ENCODE results near the gene FADS1.

DNA sequence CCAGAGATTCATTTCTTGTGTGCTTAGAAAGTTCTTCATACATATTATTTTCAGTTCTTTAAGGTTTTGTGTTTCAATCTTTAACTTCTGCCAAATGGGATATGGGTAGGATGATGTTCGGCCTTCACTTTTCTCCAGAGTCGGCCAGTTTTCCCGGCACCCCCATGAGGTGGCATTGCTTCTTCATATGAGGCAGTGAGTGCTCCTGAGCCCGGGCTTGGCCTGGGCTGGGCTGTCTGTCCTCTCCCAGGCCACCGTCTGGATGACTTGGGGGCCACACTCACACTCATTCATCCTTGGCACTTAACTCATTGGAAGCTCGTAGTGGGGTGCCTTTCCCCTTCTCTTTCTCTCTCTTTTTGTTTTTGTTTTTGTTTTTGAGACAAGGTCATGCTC, 35.1 kb upstream of the FADS1 start:
- TF ChIP-seq, protein P1, sequence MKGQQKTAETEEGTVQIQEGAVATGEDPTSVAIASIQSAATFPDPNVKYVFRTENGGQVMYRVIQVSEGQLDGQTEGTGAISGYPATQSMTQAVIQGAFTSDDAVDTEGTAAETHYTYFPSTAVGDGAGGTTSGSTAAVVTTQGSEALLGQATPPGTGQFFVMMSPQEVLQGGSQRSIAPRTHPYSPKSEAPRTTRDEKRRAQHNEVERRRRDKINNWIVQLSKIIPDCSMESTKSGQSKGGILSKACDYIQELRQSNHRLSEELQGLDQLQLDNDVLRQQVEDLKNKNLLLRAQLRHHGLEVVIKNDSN (CRISPR knock-in tag; IDR thresholded peaks at IDR 0.05) = no peak
- TF ChIP-seq, protein P2, sequence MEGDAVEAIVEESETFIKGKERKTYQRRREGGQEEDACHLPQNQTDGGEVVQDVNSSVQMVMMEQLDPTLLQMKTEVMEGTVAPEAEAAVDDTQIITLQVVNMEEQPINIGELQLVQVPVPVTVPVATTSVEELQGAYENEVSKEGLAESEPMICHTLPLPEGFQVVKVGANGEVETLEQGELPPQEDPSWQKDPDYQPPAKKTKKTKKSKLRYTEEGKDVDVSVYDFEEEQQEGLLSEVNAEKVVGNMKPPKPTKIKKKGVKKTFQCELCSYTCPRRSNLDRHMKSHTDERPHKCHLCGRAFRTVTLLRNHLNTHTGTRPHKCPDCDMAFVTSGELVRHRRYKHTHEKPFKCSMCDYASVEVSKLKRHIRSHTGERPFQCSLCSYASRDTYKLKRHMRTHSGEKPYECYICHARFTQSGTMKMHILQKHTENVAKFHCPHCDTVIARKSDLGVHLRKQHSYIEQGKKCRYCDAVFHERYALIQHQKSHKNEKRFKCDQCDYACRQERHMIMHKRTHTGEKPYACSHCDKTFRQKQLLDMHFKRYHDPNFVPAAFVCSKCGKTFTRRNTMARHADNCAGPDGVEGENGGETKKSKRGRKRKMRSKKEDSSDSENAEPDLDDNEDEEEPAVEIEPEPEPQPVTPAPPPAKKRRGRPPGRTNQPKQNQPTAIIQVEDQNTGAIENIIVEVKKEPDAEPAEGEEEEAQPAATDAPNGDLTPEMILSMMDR (IDR thresholded peaks at IDR 0.05) = no peak
- TF ChIP-seq ARID4B (CRISPR knock-in tag; IDR thresholded peaks at IDR 0.05; ENCODE audit: borderline replicate concordance) (no peak), AFF4 (CRISPR knock-in tag; IDR thresholded peaks at IDR 0.05; ENCODE audit: borderline replicate concordance) (no peak), CREB1 (CRISPR knock-in tag; IDR thresholded peaks at IDR 0.05) (no peak), MYBL2 (CRISPR knock-in tag; IDR thresholded peaks at IDR 0.05) (no peak), RELA (CRISPR knock-in tag; IDR thresholded peaks at IDR 0.05; ENCODE audit: borderline replicate concordance) (no peak), NR3C1 (CRISPR knock-in tag; conservative IDR thresholded peaks at IDR 0.05; ENCODE audit: low read depth) (no peak), NR2C2 (CRISPR knock-in tag; IDR thresholded peaks at IDR 0.05) (no peak), CREM (CRISPR knock-in tag; IDR thresholded peaks at IDR 0.05) (no peak)
- TF ChIP-seq, protein P3, sequence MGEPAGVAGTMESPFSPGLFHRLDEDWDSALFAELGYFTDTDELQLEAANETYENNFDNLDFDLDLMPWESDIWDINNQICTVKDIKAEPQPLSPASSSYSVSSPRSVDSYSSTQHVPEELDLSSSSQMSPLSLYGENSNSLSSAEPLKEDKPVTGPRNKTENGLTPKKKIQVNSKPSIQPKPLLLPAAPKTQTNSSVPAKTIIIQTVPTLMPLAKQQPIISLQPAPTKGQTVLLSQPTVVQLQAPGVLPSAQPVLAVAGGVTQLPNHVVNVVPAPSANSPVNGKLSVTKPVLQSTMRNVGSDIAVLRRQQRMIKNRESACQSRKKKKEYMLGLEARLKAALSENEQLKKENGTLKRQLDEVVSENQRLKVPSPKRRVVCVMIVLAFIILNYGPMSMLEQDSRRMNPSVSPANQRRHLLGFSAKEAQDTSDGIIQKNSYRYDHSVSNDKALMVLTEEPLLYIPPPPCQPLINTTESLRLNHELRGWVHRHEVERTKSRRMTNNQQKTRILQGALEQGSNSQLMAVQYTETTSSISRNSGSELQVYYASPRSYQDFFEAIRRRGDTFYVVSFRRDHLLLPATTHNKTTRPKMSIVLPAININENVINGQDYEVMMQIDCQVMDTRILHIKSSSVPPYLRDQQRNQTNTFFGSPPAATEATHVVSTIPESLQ (CRISPR knock-in tag; IDR thresholded peaks at IDR 0.05) = no peak
- TF ChIP-seq, protein P4, sequence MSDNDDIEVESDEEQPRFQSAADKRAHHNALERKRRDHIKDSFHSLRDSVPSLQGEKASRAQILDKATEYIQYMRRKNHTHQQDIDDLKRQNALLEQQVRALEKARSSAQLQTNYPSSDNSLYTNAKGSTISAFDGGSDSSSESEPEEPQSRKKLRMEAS (CRISPR knock-in tag; IDR thresholded peaks at IDR 0.05) = no peak
- TF ChIP-seq, protein P5, sequence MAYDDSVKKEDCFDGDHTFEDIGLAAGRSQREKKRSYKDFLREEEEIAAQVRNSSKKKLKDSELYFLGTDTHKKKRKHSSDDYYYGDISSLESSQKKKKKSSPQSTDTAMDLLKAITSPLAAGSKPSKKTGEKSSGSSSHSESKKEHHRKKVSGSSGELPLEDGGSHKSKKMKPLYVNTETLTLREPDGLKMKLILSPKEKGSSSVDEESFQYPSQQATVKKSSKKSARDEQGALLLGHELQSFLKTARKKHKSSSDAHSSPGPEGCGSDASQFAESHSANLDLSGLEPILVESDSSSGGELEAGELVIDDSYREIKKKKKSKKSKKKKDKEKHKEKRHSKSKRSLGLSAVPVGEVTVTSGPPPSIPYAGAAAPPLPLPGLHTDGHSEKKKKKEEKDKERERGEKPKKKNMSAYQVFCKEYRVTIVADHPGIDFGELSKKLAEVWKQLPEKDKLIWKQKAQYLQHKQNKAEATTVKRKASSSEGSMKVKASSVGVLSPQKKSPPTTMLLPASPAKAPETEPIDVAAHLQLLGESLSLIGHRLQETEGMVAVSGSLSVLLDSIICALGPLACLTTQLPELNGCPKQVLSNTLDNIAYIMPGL (CRISPR knock-in tag; IDR thresholded peaks at IDR 0.05) = no peak
- TF ChIP-seq, protein P6, sequence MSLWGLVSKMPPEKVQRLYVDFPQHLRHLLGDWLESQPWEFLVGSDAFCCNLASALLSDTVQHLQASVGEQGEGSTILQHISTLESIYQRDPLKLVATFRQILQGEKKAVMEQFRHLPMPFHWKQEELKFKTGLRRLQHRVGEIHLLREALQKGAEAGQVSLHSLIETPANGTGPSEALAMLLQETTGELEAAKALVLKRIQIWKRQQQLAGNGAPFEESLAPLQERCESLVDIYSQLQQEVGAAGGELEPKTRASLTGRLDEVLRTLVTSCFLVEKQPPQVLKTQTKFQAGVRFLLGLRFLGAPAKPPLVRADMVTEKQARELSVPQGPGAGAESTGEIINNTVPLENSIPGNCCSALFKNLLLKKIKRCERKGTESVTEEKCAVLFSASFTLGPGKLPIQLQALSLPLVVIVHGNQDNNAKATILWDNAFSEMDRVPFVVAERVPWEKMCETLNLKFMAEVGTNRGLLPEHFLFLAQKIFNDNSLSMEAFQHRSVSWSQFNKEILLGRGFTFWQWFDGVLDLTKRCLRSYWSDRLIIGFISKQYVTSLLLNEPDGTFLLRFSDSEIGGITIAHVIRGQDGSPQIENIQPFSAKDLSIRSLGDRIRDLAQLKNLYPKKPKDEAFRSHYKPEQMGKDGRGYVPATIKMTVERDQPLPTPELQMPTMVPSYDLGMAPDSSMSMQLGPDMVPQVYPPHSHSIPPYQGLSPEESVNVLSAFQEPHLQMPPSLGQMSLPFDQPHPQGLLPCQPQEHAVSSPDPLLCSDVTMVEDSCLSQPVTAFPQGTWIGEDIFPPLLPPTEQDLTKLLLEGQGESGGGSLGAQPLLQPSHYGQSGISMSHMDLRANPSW (CRISPR knock-in tag; conservative IDR thresholded peaks at IDR 0.05; ENCODE audit: low read depth) = no peak
